OCI-LY1 (cell line): Measurements from ENCODE around the gene GPR62.

Experiments used
- H2AFZ ChIP-seq: fragments of 200-600 bp; sonication (generic), shearing (Covaris generic); 2 replicates; pipeline ENCODE4 v1.6.0; 2014; ENCODE audit warnings: antibody characterized with exemption, mild to moderate bottlenecking, low read length
- H3F3A ChIP-seq: fragments of 200-600 bp; sonication (generic), shearing (Covaris generic); 2 replicates; pipeline ENCODE4 v1.6.0; 2014; ENCODE audit warnings: mild to moderate bottlenecking, antibody characterized with exemption, low read length, moderate library complexity; ENCODE audit not compliant: insufficient read depth
- H3K27ac ChIP-seq: fragments of 200-600 bp; sonication (generic); 2 replicates; pipeline ENCODE4 v1.5.1; 2014; ENCODE audit warnings: low read length, mixed run types, mild to moderate bottlenecking, low read depth; ENCODE audit not compliant: poor library complexity, severe bottlenecking
- H3K27me3 ChIP-seq: fragments of 200-600 bp; sonication (generic); 2 replicates; pipeline ENCODE4 v1.6.0; 2014; ENCODE audit warnings: antibody characterized with exemption, mild to moderate bottlenecking, low read length, moderate library complexity; ENCODE audit not compliant: insufficient read depth
- H3K36me3 ChIP-seq: fragments of 200-600 bp; sonication (generic); 2 replicates; pipeline ENCODE4 v1.6.1; 2014; ENCODE audit warnings: mild to moderate bottlenecking, antibody characterized with exemption, low read length, moderate library complexity, mixed read lengths; ENCODE audit not compliant: insufficient read depth
- H3K4me1 ChIP-seq: fragments of 200-600 bp; sonication (generic); 2 replicates; pipeline ENCODE4 v1.5.1; 2014; ENCODE audit warnings: mild to moderate bottlenecking, low read length, moderate library complexity; ENCODE audit not compliant: insufficient read depth, severe bottlenecking
- H3K4me2 ChIP-seq: fragments of 200-600 bp; sonication (generic), shearing (Covaris generic); 2 replicates; pipeline ENCODE4 v1.6.1; 2014; ENCODE audit warnings: low read length
- H3K4me3 ChIP-seq: fragments of 200-600 bp; sonication (generic); 2 replicates; pipeline ENCODE4 v1.5.1; 2014; ENCODE audit warnings: low read length, low read depth, mild to moderate bottlenecking, mixed read lengths; ENCODE audit not compliant: poor library complexity, severe bottlenecking
- H3K79me2 ChIP-seq: fragments of 200-600 bp; shearing (Covaris generic); 2 replicates; pipeline ENCODE4 v1.6.1; 2016; ENCODE audit warnings: mixed run types, low read length, mixed read lengths; ENCODE audit not compliant: insufficient read depth
- H3K9ac ChIP-seq: fragments of 200-600 bp; sonication (generic), shearing (Covaris generic); 2 replicates; pipeline ENCODE4 v1.6.1; 2014; ENCODE audit warnings: mild to moderate bottlenecking, low read length, mixed read lengths
- H3K9me2 ChIP-seq: fragments of 200-600 bp; sonication (generic), shearing (Covaris generic); 2 replicates; pipeline ENCODE4 v1.6.1; 2014; ENCODE audit warnings: low read depth, mild to moderate bottlenecking, low read length, mixed read lengths
- H3K9me3 ChIP-seq: fragments of 200-600 bp; shearing (Covaris generic); 2 replicates; pipeline ENCODE4 v1.6.1; 2014; ENCODE audit warnings: low read length, mixed read lengths
- H4K20me1 ChIP-seq: fragments of 200-600 bp; sonication (generic), shearing (Covaris generic); 2 replicates; pipeline ENCODE4 v1.6.0; 2016; ENCODE audit warnings: mild to moderate bottlenecking, low read length; ENCODE audit not compliant: insufficient read depth
- CTCF ChIP-seq: fragments of 200-600 bp; sonication (generic), shearing (Covaris generic); IDR thresholded peaks from 2 replicates; pipeline ENCODE4 v1.5.1; 2017; ENCODE audit warnings: mild to moderate bottlenecking, antibody characterized with exemption, low read length, moderate library complexity, mixed read lengths
- EZH2 ChIP-seq: fragments of 200-600 bp; sonication (generic), shearing (Covaris generic); IDR thresholded peaks from 2 replicates; pipeline ENCODE4 v1.8.0; 2017; ENCODE audit warnings: borderline replicate concordance, mixed run types, mild to moderate bottlenecking, antibody characterized with exemption, low read length, moderate library complexity, mixed read lengths

The GPR62 gene

DNA sequence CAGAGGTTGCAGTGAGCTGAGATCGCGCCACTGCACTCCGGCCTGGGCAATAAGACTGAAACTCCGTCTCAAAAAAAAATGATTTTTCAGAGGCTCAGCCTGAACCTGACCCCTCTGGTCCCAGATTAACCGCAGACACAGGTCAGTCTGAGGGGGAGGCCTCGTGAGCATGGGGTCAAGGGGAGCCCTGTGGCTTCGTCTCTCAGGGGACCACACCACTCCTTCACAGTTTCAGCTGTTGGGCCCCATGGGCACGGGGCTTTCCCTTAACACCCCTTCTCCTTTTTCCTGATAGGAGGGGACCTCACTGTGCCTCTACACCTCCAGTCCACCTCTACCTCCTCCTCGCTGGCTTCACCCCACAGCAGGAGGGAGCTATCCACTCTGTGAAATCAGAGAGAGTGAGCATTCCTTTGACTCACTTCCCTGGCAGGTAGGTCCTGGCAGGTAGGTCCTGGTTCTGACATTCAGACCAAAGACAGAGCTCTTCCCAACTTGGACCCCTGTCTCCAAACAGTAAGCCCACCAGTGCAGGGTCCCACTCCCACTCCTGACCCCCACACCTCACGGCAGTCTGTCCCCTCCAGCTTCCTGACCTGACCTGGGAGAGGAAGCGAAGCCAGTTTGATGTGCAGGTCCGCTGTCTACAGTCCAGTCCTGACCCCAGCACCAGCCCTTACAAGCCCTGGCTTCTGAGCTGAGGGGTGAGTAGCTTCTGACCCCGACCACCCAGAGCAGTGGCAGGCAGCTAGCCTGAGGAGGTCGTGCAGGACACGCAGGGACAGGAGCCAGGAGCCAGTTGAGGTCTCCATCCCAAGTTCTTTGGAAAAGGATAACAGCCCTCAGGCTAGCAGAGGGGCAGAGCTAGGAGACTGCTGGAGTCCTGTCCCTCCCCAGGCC, 22.5 kb upstream of the GPR62 start:
- H3K4me1 ChIP-seq = no peaks in the 10 kb centered on the region
- H3K27me3 ChIP-seq = no peaks in the 10 kb centered on the region
- H4K20me1 ChIP-seq = no peaks in the 10 kb centered on the region
- TF ChIP-seq EZH2 = no peak
- no peaks in the 10 kb centered on the region for H3K79me2 ChIP-seq
- H3K4me3 ChIP-seq = no peak overlapping the region
- no peak overlapping the region for H3K27ac ChIP-seq
- H3K4me2 ChIP-seq = no peak overlapping the region
- H3K36me3 ChIP-seq = peaks cover 51% of the 10 kb centered on the region
- H3K9ac ChIP-seq = no peak overlapping the region
- H3K9me2 ChIP-seq = no peaks in the 10 kb centered on the region
- no peaks in the 10 kb centered on the region for H3K9me3 ChIP-seq
- no peaks in the 10 kb centered on the region for H3F3A ChIP-seq
- H2AFZ ChIP-seq = no peak overlapping the region

DNA sequence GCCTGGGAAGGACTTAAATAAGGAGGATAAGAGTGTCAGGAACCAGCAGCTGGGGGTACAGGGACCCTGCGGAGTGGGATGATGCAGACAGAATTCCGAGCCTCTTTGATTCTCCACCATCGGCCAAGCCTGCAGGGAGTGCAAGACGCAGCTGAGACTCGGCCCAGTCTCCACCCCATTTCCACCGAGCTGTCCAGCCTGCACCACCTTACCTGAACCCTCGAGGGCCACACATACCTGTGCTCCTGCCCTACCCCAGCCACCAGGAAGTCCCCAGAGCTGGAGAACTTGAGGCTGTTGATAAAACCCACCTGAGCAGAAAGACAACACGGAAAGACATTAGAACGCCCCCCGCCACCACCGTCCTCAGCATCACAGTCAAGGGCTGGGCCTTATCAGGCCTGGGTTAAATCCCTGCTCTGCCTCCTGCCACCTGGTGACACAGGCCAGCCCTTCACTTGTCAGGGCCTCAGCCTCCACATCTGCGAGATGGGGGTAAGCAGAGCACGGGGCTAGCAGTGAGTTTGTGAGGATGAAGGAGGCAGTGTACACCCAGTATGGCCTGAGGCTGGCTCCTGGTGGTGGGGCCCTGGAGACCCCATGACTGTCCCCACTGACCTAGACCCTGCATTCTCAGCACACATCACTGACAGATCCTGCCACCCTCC, 21.6 kb upstream of the GPR62 start:
- Histone ChIP-seq H3K9ac (no peak overlapping the region), H3K9me3 (no peaks in the 10 kb centered on the region), H3K36me3 (peaks cover 53% of the 10 kb centered on the region), H3K4me2 (no peak overlapping the region), H3K27me3 (no peaks in the 10 kb centered on the region), H2AFZ (no peak overlapping the region), H3F3A (no peaks in the 10 kb centered on the region), H4K20me1 (no peaks in the 10 kb centered on the region), H3K27ac (no peak overlapping the region), H3K9me2 (no peaks in the 10 kb centered on the region), H3K4me3 (no peak overlapping the region), H3K4me1 (no peaks in the 10 kb centered on the region), H3K79me2 (no peaks in the 10 kb centered on the region)
- no peak for TF ChIP-seq CTCF
- TF ChIP-seq EZH2 = no peak

DNA sequence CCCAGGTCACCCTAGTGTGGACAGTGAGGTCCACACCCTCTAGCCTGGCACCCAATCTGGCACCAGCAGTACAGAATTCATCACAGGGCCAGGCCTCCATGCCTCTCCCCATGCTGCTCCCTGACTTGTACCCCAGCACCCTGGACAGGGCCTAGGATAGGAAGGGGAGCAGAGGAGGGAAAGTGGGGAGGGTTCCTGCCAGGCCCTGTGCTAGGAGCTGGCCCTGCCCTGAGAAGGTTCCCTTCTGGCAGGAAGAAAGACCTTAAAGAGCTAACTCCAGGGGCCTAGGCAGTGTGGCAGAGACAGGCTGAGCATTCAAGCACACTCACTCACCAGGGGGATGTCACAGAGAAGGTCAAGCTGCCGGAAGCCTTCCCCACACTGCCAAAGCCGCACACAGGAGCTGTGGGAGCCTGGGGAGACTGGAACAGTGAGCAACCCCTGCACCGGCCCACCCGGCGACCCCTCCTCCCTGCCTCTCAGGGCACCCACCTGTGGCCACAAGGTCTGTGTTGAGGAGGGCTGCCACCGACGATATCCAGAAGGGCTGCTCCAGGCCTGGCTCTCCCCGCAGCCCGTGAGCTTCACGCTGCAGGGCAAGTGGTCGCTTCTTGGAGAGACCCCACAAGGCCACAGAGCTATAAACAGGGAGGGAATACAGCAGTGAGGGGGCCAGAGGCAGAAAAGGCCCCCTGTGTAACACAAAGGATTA, 20.9 kb upstream of the GPR62 start:
- H3K79me2 ChIP-seq = no peaks in the 10 kb centered on the region
- H3K4me2 ChIP-seq = no peak overlapping the region
- no peaks in the 10 kb centered on the region for H4K20me1 ChIP-seq
- no peaks in the 10 kb centered on the region for H3K27me3 ChIP-seq
- H3K9ac ChIP-seq = no peak overlapping the region
- H3K4me3 ChIP-seq = no peak overlapping the region
- H3F3A ChIP-seq = no peaks in the 10 kb centered on the region
- H3K9me2 ChIP-seq = no peaks in the 10 kb centered on the region
- H3K36me3 ChIP-seq = peaks cover 59% of the 10 kb centered on the region
- H3K27ac ChIP-seq = no peak overlapping the region
- H3K9me3 ChIP-seq = no peaks in the 10 kb centered on the region
- no peak for TF ChIP-seq EZH2
- peaks cover under 1% of the 10 kb centered on the region for H3K4me1 ChIP-seq
- H2AFZ ChIP-seq = no peak overlapping the region
